Liver (tissue), 3 donors: Measurements from ENCODE around the gene ROPN1.

Experiments used
- RAD21 ChIP-seq, 2 donors: IDR thresholded peaks; 2 replicates each; pipeline ENCODE4 v1.6.1; 2016; ENCODE audit warnings: antibody characterized with exemption in 2 of 2, mild to moderate bottlenecking in 2 of 2
- RXRA ChIP-seq, 2 donors: IDR thresholded peaks; 2 replicates each; pipeline ENCODE4 v1.6.1; 2017 to 2018; ENCODE audit warnings: antibody characterized with exemption in 2 of 2, mild to moderate bottlenecking in 1 of 2
- YY1 ChIP-seq: IDR thresholded peaks from 2 replicates; pipeline ENCODE4 v1.6.1; 2016; ENCODE audit warnings: antibody characterized with exemption, mild to moderate bottlenecking
- TF ChIP-seq, protein P1 (sequence below): fragments of 150-350 bp; IDR thresholded peaks from 2 replicates; pipeline ENCODE4 v1.5.1; 2017; ENCODE audit warnings: improper control_type of control experiment, low read depth, low read length; ENCODE audit not compliant: missing input control
- donor health status: healthy.
- donor health status: healthy.

DNA sequence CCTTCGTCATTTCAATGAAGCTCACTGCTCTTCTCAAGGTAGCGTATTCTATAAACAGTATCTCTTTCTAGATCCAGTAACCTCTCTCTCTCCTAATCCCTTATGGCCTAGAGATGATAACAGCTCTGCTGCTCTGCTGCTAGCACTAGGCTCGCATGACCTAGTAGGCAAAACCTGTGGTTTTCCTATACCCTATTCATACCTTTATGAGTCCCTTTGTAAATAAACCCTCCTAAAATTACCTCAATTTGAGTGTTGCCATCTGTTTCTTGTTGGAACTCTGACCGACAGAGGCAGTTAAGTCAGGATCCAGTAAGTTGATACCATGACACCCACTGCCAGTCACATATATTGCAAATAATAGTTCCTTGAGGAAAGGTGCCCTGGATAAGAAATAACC lies 38.2 kb downstream of the ROPN1 start:
- TF ChIP-seq YY1 = no peak
- TF ChIP-seq RXRA (IDR thresholded peaks at IDR 0.05) = no peak
- TF ChIP-seq, protein P1, sequence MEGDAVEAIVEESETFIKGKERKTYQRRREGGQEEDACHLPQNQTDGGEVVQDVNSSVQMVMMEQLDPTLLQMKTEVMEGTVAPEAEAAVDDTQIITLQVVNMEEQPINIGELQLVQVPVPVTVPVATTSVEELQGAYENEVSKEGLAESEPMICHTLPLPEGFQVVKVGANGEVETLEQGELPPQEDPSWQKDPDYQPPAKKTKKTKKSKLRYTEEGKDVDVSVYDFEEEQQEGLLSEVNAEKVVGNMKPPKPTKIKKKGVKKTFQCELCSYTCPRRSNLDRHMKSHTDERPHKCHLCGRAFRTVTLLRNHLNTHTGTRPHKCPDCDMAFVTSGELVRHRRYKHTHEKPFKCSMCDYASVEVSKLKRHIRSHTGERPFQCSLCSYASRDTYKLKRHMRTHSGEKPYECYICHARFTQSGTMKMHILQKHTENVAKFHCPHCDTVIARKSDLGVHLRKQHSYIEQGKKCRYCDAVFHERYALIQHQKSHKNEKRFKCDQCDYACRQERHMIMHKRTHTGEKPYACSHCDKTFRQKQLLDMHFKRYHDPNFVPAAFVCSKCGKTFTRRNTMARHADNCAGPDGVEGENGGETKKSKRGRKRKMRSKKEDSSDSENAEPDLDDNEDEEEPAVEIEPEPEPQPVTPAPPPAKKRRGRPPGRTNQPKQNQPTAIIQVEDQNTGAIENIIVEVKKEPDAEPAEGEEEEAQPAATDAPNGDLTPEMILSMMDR = no peak
- TF ChIP-seq RAD21 (IDR thresholded peaks at IDR 0.05) = no peak
